Measurements from ENCODE around the gene NDUFV1.

DNA sequence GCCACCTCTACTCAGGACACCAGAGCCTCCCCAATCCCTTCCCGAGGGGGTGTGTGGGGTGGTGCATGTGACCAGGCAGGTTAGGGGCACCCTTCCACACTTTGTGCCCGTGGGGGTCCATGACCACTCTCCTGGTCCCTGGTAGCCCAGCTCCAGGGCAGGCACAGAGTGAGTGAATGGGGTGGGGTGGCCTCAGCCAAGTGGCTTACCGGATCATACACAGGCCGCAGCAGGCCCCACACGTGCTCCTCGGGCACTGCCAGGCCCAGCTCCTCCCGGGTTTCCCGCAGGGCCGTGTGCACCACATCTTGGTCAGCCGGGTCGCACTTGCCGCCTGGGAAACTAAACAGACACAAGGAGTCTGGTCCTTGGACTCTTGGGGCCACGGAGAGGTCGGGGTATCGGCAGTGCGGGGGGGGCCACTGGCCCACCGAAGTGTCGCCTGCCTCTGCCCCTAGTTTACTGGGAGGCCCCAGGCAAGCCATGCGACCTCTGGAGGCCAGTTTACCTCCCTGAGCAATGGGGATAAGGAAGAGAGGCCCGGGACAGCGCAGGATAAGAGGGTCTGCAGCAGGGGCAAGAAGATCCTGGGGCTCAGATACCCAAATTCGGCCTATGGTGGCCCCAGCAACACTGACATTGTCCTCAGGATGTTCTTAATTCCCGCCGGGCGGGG lies 22.1 kb downstream of the NDUFV1 start:
- no peak for TF ChIP-seq CBX3 (IDR thresholded peaks at IDR 0.05; ENCODE audit: low read depth)
- no peak for TF ChIP-seq CTCF (IDR thresholded peaks at IDR 0.05 in 2 of 3, conservative IDR thresholded peaks at IDR 0.05 in 1 of 3; ENCODE audit: borderline replicate concordance in 1 of 3, insufficient read depth in 1 of 3, low read depth in 2 of 3, low read length in 2 of 3)
- no peak for TF ChIP-seq POLR2A (IDR thresholded peaks at IDR 0.05; ENCODE audit: borderline replicate concordance, extremely low read depth, insufficient read depth, insufficient read length)
- TF ChIP-seq, protein P1, sequence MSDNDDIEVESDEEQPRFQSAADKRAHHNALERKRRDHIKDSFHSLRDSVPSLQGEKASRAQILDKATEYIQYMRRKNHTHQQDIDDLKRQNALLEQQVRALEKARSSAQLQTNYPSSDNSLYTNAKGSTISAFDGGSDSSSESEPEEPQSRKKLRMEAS (IDR thresholded peaks at IDR 0.05) = no peak
- TF ChIP-seq POLR2AphosphoS5 (IDR thresholded peaks at IDR 0.05; ENCODE audit: low read depth, low read length) = no peak
- TF ChIP-seq EZH2phosphoT487 (IDR thresholded peaks at IDR 0.05; ENCODE audit: borderline replicate concordance) = no peak
- TF ChIP-seq JUND (IDR thresholded peaks at IDR 0.05) = no peak
- TF ChIP-seq SP1 (IDR thresholded peaks at IDR 0.05; ENCODE audit: low read depth) = no peak

All from HCT116 (cell line).